Activated naive CD4-positive, alpha-beta T cell treated with anti-CD3 and anti-CD28 coated beads, Interleukin-2, amount 50 U/mL, for 16 hours (primary cell): Measurements from ENCODE around the gene BIRC7.

Experiments
- DNase-seq: peaks from one replicate; pipeline ENCODE4 v3.0.0-alpha.2; 2020

BIRC7 gene

DNA sequence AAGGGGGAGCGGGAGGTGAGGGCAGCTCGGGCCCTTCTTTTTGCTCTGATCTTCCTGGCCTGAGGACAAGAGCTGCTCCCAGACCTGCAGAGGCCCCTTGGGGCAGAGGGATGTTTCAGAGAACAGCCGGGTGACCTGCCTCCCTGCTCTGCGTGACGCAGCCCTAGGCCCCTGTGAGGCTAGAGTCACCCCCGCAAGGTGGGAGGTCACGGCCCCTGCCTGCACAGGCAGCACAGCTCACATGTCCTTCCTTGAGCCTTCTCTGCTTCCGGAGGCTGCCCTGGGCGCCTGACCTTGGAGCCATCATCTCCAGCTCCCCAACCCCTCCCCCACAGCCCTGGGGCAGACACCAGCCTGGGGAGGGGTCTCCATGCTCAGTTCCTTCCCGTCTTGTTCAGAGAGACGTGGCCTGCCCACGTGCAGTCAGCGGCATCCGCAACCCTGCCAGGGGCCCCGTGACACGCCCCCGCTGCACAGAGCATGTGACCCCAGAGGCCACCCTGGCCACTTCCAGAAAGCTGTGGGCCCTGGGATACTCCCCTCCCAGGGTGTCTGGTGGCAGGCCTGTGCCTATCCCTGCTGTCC is at the start of gene BIRC7:
Gene BIRC7 (plus strand): TSS at position 507 of the 585 bp plus-strand sequence. CDS start 192 bp downstream, outside the sequence.
- DNase-seq = no peak

DNA sequence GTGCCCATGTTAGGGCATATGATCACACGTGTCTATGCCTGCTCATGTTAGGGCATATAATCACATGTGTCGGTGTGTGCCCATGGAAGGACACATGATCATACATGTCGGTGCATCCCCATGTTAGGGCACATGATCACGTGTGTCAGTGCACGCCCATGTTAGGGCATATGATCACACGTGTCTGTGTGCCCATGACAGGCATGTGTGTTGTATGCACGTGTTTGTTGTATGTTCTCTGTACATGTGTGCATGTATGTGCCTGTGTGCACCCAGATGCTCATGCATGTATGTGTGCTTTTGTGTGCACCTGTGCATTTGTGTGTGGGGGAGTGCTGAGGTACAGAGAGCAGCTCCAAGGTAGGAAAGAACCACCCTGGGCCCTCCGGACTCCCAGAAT is 49.6 kb upstream of the BIRC7 start:
- DNase-seq = no peak

GRCh38 chr20:63186528-63187316 is 49.0 kb upstream of the BIRC7 start:
- DNase-seq = peak; percentile 4

DNA sequence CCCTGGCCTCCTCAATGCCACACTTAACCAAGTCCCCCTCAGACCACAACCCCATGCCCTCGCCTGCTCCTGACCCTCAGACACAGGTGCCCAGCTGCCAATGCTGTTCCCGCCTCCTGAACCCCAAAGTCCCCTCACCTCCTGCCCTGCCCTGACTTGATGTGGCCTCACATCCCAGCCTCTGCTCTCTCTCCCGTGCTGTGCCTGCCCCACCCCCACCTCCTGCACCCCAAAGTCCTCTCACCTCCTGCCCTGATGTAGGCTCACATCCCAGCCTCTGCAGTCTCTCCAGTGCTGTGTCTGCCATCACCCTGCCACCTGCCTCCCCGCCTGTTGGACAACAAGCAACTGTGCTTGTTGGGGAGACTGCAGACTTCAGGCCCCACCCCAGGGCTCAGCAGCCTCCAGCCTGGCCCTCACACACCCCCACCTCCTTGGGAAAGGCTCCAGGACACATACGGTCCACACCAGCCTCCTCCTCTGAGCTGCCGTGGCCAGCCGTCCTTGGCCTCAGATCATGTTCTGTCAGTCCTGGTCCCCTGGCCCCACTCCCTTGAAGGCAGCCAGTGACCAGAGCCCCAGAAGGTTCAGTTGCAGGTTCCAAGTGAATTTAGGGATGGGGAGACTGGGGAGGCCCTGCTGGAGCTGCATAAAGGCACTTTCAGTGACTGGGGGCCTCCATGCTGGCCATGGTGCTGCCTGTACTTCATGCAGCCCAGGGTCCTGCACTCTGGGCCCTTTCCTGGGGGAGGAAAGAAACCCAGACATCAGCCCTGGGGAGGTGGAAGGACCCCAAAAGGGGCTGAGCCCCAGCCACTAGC is 48.2 kb upstream of the BIRC7 start:
- DNase-seq = no peak

DNA sequence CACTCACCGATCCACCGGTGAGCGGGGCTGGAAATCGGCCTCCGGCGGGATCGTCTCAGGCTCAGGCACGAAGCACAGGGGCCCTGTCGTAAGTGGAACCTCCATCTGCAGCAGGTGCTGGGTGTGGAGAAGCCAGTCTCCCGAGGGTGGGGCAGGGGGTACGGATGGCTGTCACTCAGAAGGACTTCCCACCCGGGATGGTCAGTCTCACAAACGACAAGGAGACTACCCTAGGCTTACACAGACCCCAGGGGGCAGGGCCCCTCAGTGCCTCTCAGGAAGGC is 47.6 kb upstream of the BIRC7 start:
- DNase-seq = no peak

GRCh38 chr20:63188641-63189321 is 46.9 kb upstream of the BIRC7 start:
- no peak for DNase-seq

DNA sequence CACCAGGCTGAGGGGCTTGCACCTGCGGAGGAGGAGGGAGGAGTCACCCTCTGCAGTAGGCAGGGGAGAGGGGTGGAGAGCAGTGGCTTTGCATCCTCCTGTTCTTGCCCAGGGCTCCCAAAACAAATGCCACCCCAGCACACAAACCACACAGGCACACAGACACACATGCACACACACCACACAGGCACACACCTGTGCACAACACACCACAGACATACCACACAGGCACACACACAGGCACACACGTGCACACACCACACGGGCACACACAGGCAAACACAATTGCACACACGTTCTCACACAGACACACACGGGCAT is 46.4 kb upstream of the BIRC7 start:
- DNase-seq = no peak

GRCh38 chr20:63189846-63190559 is 45.7 kb upstream of the BIRC7 start:
- DNase-seq = no peak

GRCh38 chr20:63190828-63191227 is 44.9 kb upstream of the BIRC7 start:
- no peak for DNase-seq

DNA sequence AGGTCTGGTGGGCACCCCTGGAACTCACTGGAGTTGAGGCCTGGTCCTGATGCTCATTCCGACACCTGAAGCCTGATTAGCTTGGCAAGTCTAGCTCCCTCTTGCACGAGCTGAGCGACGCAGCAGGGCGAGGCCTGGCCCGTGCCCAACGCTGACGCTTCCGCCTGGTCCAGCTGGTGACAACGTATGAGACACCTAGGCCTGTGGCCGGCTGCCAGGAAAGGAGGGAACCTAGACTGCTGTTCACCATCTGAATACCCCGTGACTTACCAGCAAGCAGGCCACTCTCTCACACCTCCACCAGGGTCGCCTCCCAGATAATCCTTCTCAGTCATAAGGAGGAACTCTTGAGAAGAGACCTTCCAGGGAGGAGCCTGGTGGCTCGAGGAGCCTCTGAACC is 44.3 kb upstream of the BIRC7 start:
- DNase-seq = no peak

- no peak for DNase-seq
Observed at GRCh38 chr20:63192721-63193120, 43.0 kb upstream of the BIRC7 start.

DNA sequence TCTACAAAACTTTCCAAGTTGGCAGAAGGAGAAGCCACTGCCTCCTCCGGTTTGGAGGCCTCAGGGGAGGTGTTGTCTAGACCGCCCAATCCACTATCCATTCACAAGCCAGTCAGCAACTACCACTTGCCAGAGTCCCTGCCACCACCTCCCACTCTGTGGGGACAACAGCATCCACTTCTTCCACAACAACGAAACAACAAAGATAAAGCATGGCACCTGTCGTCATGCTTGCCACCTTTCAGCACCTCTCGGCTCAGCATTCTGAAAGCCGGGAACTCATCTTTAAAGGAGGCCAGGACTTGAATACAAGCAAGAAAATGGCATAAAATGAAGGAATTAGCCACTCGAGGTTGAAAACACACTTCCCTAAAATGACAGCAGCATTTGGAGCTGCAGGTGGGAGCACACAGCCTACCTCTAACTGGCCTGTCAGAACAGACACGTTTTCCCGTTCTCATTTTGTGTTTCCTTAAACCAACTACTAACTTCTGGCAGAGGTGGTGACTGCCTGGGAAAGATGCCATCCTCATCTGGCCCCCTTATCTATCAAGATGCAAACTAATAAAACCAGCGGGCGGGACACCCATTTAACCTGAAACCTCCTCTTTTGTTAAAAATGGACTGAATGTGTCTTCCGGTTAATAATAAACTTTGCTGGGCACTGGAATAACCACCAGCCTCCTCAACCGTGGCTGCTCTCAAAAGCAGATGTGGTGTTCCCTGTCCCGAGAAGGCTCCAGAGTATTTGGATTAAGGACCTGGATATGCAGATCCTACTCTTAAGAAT is 41.5 kb upstream of the BIRC7 start:
- DNase-seq = no peak

DNA sequence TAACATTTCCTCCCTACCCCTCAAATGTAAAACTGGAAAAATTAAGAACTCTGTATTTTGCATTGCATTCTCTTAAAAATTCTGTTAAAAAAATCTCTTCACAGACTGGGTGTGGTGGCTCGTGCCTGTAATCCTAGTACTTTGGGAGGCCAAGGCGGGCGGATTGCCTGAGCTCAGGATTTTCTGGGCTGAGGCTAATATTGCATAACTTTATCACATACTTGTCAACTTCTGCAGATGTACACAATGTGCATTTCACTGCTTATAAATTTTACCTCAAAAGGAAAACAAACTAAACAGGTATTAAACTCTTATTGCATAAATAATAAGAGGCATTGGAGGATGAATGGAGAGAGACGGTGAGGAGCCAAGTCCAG is 40.9 kb upstream of the BIRC7 start:
- no peak for DNase-seq

GRCh38 chr20:63196768-63197470 is 38.8 kb upstream of the BIRC7 start:
- DNase-seq = no peak

DNA sequence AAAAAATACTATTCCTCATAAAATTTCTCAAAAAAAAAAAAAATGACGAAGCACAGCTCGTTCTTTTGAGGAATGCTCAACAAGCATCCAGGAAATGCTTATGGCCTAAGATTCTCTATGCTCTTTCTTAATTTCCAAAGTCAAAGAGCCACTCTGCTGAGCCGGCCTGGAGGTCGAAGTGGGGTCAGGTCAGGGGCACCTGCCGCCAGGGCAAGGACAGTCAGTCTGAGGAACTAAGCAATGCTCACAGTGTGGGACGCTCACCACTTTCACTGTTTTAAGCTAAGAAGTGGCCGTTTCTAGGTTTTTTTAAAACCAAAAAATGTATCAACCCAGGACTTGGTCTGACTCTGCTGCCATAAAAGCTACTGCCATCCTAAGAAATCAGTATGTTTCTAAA is 37.1 kb upstream of the BIRC7 start:
- DNase-seq = no peak

DNA sequence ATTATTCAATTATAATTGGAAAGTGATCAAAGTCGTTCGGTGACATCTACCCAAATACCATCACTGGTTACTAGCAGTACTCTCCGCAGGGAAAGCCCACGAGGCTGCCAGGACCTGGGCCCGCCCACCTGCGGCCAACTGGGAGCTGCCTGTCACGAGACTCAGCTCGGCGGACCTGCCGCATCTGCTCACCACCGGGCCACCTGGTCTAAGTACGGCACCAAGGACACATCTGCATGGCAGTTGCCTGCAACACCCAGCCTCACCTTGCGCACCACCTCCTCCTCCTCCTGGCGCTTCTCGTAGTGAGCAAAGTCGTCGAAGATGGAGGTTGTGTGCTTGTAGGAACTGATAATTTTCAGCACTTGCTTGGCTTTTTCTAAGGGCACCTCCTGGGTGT is 33.7 kb upstream of the BIRC7 start:
- DNase-seq = no peak

DNA sequence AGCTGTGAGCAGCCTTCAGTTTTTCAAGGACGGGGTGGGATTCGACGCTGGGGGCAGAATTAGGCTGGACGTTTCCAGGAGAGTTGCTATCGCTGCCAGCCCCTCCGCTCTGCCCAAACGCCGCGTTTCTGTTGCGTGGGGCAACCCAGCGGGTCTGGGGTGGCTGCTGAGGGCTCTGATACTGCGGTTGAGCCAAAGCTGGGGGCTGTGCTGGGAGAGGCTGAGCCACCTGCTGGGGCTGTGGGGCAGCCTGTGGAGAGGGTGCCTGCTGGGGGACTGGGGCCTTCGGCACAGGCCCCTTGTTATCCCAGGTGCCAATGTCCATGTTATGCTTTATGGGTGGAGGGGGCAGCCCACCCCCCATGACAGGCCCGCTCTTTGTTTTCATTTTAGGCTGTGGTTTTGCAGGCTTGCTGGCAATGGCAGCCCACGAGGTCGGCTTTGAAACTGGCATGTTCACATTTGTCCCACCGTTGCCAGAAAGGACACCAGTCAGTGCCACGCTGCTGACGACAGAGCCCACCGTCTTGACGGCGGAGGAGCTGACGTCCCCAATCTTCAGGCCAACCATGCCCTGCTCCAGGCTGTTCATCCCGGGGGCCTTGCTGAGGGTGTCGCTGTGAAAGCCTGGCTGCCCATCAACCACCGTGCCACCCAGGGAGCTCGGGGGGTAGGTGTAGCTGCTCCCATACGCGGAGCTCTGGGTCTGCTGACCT is 32.7 kb upstream of the BIRC7 start:
- DNase-seq = no peak

- no peak for DNase-seq
Observed at GRCh38 chr20:63204362-63204761, 31.3 kb upstream of the BIRC7 start.

DNA sequence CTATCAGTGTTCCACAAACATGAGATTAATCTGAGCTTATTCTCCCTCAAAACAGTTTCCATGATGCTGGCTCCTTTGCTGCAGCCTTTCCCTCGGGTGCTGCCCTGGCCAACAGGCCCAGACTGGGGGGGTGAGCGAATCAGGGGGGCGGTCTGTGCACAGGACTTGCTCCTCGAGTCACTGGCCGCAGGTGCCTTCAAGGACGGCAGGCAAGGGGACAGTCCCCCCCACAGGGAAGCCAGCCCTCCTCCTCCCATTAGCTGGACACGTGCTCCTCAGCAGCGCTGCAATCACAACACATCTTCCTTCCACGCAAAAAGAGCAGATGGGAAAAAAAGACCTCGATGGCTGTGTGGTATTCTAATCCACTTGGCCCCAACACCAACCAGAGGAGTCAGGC is 29.8 kb upstream of the BIRC7 start:
- no peak for DNase-seq

DNA sequence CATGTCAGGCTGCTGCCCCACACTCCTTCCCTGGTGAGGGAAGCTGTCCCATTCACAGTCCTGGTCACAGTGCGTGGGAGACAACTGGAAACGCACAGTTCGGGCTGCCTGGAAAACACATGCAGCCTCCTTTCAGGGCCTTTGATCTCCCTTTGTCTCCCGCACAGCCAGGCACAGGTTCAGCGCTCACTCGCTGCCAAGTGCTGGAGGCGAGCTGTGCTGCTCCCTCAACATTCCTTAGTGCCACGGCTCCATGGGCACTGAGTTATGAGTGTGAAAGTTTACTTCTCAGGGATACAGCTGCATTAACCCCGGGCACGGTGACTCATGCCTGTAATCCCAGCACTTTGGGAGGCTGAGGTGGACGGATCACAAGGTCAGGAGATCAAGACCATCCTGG is 28.8 kb upstream of the BIRC7 start:
- DNase-seq = no peak

- no peak for DNase-seq
Observed at GRCh38 chr20:63208346-63208909, 27.3 kb upstream of the BIRC7 start.
